GM19463 (cell line): ENCODE results near the gene FOXE1.

ENCODE experiments used
- ATAC-seq: cut with Tn5 transposase; IDR thresholded peaks from one replicate; pipeline ENCODE4 v1.9.1; 2021; ENCODE audit warnings: mild to moderate bottlenecking, moderate library complexity; ENCODE audit not compliant: unreplicated experiment

Gene FOXE1

GRCh38 chr9:97853056-97853843 is at the start of gene FOXE1:
FOXE1 (plus strand) TSS chr9:97853226; CDS start chr9:97853915, 689 bp downstream.
- ATAC-seq: no peak

DNA sequence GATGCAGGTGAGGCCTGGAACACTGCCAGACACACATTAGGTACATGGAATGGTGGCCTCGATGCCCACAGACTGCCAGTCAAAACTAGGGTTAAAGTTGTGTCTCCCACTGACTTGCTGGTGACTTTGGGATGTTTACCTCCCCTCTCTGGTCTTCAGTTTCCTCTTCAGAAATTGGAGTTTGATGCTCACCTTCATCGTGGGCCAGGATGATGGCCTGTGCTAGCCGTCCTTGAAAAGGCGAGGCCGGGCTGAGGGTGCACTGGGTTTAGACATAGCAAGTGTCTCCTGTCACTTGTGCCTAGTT is 49.0 kb upstream of the FOXE1 start:
- no peak for ATAC-seq

GRCh38 chr9:97806721-97807120 is 46.3 kb upstream of the FOXE1 start:
- ATAC-seq: no peak

DNA sequence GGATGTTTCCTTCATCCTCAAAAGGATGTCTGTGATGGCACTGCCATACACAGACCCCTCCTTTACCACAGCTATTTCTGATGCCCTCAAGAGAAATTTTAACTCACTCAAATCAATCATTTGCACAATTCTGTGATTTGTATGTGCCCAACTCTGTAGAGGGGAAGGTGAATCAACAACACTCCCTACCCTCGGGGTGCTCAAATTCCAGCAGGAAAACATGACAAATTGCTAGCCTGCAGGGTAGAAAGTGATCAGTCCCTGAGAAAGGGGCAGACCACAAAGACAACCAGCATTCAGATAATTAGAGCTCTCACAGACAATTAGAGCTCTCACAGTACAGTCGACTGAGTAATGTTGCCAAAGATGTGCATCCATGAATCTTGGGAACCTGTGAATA is 45.3 kb upstream of the FOXE1 start:
- no peak for ATAC-seq

GRCh38 chr9:97808415-97808814 is 44.6 kb upstream of the FOXE1 start:
- ATAC-seq: no peak

DNA sequence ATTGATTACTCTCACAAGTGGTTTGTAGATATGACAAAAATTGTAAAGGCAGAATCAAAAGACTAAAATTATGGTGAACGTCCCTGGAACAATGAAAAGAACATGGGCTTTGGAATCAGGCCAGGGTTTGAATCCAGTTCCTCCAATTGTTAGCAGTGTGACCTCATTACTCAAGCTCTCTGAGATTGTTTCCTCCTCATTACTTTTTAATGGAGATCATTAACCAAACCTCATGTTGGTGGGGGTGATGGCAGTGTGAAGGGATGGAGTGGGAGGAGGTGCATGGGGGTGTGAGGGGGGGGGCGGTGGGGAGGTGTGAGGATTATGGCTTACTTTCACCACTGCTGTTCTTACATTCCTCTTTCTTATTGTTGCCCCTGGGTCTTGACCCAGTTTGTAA is 44.1 kb upstream of the FOXE1 start:
- ATAC-seq: no peak

- ATAC-seq: no peak
Measured at GRCh38 chr9:97809666-97810344, 43.2 kb upstream of the FOXE1 start.

- no peak for ATAC-seq
Measured at GRCh38 chr9:97811533-97812246, 41.3 kb upstream of the FOXE1 start.

DNA sequence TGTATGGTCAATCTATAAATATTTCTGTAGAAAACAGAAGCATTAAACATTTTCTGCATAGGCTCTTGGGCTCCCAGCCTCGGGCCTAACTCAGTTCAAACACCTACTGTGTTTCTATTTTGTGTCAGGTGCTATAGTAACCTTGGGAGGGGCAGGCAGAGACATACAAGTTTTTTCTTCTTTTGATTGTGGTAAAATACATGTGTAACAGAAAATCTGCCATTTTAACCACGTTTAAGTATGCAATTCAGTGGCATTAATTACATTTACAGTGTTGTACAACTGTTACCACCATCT is 40.8 kb upstream of the FOXE1 start:
- no peak for ATAC-seq

DNA sequence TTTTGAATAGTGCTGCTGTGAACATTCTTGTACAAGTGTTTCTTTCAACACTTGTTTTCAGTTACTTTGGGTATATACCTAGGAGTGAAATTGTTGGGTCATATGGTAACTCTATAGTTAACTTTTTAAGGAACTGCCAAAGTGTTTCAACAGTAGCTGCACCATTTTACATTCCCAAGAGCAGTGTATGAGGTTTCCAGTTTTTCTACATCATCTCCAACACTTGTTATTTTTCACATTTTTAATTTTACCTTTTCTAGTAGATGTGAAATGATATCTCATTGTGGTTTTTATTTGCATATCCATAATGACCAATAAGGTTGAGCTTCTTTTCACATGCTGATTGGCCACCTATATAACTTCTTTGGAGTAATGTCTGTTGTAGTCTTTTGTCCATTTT is 40.0 kb upstream of the FOXE1 start:
- no peak for ATAC-seq

- no peak for ATAC-seq
Measured at GRCh38 chr9:97819735-97820134, 33.3 kb upstream of the FOXE1 start.

GRCh38 chr9:97820373-97820772 is 32.7 kb upstream of the FOXE1 start:
- no peak for ATAC-seq

GRCh38 chr9:97830884-97831829 is 21.9 kb upstream of the FOXE1 start:
- ATAC-seq: no peak

DNA sequence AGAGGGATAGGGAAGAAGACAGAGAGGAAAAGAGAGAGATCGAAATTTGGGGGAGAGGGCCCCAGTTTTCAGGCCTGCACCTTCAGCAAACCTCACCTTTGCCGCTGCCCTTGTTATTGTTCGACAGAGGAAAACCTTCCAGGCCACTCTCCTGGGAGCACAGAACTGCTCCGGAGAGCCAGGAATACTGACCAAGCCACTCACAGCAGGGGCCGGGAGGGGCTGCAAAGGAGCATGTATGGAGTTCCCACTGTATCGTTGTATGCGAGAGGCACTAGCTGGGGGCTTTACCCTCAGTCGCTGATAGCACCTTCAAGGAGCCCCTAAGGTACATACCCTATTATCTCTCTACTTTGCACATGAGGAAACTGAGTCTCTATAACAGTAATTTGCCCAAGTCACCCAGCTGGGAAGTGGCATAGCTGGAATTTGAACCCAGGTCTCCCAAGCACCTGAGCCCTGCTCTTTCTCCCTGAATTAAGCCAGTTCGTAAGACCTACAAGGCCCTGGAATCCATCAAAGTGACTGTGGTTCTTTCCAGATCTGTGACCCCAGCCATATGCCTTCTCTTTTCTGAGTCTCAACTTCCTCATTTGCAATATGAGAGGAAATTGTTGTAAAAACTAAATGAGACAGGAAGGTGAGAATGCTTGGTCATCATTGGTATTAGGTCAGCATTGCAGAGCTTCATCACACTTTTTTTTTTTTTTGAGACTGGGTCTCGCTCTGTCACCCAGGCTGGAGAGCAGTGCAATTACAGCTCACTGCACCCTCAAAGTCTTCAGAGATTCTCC is 21.0 kb upstream of the FOXE1 start:
- no peak for ATAC-seq

GRCh38 chr9:97840521-97840920 is 12.5 kb upstream of the FOXE1 start:
- ATAC-seq: no peak

- no peak for ATAC-seq
Measured at GRCh38 chr9:97842960-97843359, 10.1 kb upstream of the FOXE1 start.

DNA sequence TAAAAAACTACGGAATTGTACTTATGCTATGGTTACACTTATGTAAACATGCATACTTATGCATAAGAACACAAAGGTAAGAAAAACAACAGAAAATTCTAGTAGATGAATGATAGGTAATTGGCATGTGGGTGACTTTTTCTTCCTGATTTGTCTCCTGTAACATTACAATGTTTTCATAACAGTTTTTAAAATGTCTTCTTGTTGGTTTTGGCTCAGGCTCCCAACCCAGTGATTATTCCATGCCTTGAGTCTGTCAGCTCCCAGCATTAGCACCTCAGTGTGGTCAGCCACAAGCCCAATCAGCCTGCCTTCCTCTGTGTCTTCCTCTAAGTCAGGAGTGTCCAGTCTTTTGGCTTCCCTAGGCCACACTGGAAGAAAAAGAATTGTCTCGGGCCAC is 7.9 kb upstream of the FOXE1 start:
- no peak for ATAC-seq

GRCh38 chr9:97845763-97846162 is 7.3 kb upstream of the FOXE1 start:
- no peak for ATAC-seq

- ATAC-seq: no peak
Measured at GRCh38 chr9:97846347-97846746, 6.7 kb upstream of the FOXE1 start.

DNA sequence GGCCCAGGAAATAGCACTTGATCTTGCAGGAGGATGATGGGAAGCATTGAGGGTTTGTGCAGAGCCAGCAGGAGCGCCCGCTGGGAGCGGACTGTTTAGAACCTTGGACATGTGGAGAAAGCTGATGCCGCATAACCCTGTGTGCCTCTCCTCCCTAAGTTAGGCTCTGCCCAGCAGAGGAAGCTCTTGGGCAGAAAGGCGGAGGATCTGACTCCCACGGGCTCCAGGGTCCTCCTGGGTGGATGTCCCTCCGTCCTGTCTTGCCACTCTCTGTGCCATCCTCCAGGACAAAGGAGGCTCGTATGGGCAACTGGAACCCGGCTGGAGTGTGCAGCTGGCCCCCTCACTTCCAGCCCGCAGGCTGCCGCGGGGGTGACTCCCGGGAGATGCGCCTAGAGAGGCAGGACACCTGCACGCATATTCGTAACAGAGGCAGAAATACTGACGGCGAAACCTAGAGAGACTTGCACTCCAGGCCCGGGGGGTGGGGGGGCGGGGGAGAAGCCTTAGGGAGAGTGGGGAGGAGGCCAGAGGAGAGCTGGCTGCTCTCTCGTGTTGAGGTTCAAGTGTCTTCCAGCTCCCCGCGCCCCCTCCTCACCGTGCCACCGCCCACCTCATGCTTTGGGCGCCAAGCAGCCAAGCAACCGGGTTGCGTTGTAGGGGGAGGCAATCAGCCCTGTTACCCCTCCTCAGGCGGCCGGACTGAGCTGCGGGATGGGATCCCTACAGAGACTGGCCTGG is 5.4 kb upstream of the FOXE1 start:
- no peak for ATAC-seq
